ENCODE measurements around the gene SMARCC2.
"Not testable (repeated sequence)": the region's sequence is repeated elsewhere in the genome, so short reads cannot be mapped to it uniquely, and the experiment has no call there.

Gene SMARCC2

DNA sequence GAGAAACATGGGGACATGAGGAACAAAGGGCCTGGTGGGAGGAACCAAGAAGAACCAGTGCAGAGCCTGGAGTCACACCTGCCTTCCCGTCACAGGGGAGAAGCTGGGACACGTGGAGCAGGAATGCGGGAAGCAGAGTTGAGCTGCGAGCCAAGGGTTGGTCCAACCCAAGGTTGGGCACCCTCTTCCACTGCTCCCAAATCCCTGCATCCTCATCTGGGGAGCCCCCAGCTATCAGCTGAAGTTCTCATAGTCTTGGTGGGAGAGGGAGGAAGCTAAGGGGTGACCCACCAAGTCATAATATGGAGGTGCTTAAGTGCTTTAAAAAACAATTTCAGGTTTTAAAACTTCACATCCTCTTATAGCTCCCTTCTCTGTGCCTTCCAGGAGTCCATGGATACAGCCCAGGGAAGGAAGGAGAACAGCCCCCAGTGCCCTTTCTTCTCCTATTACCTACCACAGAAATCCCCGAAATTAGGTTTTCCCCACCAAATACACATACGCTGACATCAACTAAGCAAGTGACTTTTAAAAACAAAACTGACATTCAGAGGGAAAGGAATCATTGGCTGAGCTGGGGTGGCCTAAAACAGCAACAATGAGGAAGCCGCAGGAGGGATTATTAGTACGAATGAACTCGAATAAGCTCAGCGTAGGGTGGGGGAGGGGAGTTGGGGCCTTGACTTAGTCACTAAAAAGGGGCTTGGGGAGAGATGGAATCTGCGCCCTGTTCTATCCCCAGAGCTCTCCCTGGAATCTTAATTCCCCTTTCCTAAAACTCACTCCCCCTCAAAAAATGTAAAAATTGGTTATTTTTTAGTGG, 26.6 kb downstream of the SMARCC2 start:
- DNase-seq, result no peak

DNA sequence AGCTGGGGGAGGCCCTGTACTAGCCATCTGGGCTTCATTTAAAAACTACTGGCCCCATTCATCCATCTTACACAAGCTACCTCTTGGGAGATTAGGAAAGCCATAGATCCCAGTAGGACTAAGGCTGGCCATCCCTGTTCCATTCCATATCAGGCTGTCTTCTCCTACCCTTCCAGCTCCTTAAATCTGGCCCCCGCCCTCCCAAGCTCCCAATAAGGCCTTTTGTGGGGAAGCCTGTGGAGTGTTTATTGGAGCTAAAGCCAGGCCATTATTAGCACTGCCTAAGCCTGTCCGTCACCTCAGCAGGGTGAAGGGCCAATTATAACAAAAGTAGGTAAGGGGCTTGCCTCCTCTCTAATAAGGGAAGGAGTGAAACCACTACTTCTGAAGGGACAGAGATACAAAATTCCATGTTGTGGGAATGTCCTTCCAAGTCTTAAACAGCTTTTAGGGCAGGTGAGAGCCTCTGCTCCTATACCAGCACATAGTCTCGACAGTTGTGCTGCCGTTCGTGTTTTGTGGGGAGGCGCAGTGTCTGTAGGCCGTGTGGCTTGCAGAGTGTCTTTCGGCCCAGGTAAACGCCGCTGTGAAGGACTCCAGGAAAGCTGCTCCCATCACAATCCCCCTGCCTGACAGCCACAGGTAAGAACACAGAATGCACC, 27.5 kb downstream of the SMARCC2 start:
- DNase-seq, result no peak

DNA sequence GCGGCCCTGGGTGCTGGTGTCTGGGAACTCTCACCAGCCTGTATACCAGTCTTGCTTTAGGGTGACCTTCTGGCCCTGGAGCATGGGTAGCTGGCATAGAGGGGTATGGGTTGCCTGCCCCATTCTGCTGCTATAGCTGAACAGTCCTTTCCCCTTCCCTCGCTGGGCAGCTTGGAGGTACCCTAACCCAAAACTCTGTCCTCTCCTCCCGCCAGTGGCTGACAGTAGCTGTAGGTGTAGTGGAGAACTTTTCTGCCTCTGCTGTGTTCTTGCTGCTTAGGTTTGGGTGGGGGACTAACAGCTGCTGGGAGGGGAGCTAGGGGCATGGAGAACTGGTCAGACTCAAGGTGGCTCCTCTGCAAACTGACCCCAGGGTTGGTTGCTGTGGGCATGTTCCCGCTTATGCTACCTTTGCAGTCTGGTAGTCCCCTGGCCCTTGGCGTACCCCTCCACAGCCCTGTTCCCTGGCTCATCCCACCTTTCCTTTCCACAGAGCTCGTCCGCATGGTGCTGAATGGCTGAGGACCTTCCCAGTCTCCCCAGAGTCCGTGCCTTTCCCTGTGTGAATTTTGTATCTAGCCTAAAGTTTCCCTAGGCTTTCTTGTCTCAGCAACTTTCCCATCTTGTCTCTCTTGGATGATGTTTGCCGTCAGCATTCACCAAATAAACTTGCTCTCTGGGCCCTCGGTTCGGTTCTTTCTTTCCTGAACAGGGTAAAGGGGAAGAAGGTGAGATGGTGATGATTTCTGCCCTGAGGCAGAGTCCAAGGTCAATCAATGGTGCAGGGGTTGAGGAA, 28.2 kb downstream of the SMARCC2 start:
- no peak for DNase-seq

DNA sequence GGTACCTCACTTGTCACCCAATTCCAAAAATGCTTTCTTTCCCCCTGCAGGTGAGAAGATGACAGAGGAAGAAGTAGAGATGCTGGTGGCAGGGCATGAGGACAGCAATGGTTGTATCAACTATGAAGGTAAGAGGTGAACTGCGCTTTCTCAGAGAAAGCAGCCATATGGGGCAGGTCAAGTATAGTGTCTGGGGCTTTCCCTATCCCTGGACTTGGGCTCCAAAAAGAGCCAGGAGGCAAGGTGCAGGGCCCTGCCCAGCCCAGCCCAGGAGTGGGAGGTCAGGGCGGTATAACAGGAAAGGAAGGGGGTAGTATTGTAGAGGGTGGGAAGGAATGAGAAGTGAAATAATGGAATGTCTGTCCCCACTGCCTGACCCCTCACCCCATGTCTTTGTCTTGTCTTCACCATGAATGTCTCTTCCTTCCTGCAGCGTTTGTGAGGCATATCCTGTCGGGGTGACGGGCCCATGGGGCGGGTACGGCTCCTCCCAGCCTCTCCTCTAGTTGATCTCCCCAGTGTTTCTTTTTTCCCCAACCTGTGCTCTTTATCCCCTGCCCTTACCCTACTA, 29.0 kb downstream of the SMARCC2 start:
- DNase-seq, result no peak

DNA sequence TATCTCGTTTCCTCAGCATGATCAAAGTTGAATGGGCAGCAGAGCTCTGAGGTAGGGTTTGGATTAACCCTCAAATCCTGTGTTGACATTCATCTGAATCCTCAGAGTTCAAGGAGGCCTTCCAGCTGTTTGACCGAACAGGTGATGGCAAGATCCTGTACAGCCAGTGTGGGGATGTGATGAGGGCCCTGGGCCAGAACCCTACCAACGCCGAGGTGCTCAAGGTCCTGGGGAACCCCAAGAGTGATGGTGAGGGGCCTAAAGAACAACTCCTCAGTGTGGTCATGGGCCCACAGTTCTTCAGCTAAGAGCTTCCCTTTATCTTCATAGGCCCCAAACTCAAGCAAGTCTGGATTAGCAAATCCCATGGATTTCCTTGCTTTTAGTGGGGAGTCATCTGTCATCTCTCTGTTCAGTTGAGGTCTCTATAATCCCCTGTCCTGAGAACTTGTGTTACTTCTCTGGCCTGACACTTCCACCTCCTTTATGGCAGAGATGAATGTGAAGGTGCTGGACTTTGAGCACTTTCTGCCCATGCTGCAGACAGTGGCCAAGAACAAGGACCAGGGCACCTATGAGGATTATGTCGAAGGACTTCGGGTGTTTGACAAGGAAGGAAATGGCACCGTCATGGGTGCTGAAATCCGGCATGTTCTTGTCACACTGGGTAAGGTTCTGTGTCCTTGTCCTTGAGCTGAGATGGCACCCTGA, 29.6 kb downstream of the SMARCC2 start:
- no peak for DNase-seq

DNA sequence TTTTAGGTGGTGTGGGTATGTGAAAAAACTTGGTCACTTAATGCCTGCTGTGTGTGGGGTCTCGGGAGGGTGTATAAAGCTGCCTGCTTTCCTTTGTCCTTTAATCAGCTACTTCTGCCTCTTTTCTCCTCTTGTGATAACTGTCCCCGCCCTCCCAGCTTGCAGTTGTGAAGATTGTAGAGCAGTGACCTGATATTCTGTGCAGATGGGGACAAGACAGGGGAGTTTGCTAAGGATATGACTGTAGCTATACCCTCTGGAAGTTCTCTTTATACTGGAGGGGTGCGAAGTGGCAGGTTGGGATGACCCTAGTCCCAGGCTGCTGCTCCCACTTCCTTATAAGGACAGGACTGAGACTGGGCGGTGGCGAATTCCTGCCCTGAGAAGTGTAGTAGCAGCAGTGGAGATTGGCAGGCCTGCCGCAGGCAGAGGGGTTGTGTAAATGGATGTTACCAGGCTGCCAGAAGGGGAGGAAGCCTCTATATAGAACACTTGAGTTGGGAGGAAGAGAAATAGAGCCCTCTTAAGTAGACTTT, 30.3 kb downstream of the SMARCC2 start:
- DNase-seq, result peak; percentile 73

DNA sequence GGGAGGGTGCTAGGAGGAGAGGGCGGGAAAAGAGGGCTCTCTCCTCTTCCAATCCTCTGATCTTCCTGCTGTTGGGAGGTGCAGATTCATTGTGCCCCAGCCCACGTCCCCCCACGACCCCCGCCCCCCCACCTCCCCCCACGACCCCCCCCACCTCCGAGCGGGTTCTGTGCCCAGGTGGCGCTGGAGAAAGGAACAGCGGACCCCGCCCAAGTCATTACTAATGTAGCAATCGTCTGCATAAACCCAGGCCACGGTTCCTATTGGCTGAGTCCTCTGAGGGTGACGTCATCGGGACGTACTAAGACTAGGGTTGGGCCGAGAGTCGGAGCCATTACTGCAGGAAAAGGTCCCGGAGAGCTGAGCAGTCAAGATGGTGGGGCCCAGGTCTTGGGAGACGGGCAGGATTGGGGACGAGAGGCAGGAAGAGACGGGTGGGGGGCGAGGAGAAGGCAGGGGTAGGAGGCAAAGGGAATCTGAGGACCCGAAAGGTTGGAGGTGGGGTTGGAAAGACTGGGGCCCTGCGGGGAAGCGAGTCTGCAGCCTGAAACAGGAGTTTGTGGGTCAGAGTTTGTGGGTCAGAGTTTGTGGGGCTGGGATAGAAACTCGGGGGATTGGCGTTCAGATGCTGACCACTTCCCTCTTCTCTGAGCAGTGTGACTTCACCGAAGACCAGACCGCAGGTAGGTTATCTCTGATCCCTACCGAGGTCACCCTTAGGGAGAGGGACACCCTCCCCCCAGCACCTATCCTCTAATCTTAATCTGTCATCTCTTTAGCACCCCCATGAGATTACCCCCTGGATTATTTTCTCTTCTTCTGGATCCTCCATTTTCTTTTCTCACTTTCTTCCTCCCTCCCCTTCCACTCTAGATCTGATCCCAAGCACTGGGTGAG, 31.0 kb downstream of the SMARCC2 start, which contains the start of gene MYL6:
TSS of gene MYL6 (plus strand) at position 331 of the 897 bp plus-strand sequence. CDS start at position 374, 43 bp downstream.
- peak; percentile 97 for DNase-seq

DNA sequence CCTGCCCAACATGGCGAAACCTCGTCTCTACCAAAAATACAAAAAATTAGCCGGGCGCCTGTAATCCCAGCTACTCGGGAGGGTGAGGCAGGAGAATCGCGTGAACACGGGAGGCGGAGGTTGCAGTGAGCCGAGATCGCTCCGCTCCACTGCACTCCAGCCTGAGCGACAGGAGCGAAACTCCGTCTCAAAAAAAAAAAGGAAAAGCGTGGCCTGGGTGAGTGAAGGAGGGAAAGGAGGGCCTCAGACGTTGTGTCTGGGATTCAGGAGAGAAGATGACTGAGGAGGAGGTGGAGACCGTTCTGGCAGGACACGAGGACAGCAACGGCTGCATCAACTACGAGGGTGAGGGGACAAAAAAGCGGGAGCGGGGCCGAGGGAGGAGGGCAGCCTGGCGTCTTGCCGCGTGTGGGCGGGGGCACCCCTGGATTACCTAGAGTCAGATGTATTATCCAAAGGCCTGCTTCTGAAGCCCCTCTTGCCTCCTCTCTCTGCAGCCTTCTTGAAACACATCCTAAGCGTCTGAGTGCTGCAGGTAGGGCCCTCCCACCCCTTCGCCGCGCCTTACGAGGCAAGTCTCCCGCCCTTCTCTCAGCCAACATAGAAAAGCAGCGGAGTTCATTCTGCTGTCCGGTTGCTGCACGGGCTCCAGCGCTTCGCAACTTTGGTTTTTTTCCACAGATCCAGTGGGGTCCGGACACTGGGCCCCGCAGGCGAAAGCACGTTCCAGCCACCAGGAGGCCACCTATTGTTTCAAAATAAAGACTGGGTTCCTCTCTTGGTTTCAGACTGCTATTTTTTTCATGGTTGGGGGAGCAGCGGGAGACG, 31.9 kb downstream of the SMARCC2 start:
- peak; percentile 92 for DNase-seq

DNA sequence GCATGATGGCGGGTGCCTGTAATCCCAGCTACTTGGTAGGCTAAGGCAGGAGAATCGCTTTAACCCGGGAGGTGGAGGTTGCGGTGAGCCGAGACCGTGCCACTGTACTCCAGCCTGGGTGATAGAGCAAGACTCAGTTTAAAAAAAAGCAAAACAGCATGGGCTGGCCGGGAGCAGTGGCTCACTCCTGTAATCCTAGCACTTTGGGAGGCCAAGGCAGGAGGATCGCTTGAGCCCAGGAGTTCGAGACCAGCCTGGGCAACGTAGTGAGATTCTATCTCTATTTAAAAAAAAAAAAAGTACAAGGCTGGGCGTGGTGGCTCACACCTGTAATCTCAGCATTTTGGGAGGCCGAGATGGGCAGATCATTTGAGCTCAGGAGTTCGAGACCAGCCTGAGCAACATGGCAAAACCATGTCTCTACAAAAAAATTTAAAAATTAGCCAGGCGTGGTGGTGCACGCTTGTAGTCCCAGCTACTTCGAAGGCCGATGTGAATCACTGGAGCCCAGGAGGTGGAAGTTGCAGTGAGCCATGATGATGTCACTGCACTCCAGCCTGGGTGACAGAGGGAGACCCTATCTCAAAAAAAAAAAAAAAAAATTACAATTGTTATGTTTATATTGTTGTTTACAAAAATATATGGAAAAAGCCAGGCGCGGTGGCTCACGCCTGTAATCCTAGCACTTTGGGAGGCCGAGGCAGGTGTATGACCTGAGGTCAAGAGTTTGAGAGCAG, 32.7 kb downstream of the SMARCC2 start:
- not testable (repeated sequence) for DNase-seq

DNA sequence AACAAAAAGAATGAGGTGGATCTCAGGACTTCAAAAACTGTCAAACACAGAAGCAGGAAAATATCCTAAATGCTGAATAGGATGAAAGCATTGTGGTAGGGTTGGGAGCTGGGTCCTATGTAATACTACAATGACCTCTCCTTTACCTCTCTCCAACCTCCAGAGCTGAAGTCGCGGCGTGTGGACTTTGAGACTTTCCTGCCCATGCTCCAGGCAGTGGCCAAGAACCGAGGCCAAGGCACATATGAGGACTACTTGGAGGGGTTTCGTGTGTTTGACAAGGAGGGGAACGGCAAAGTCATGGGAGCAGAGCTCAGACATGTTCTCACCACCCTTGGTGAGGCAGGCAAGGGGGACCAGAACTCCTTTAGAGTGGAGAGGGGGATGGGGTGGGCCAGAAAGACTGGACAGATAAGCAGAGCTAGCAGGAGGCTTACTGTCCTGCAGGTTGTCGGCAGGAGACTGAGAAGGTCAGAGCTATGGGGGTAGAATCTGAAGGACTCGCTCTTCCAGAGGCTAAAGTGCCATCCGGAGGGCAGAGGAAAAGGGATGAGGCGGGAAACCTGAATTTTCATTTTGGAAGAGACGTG, 33.9 kb downstream of the SMARCC2 start:
- DNase-seq, result no peak

DNA sequence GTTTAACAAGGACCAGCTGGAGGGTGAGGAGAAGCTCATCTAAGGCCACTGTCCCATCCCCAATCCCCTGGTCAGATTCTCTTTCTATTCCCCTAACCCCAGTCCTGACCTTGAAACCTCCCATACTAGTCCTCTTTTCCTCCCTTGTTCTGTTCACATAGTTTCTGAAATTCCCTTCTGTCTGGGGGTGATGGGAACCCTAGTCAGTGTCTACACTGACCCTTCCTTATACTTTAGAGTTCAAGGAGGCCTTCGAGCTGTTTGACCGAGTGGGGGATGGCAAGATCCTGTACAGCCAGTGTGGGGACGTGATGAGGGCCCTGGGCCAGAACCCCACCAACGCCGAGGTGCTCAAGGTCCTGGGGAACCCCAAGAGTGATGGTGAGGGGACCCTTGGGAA, 34.5 kb downstream of the SMARCC2 start:
- no peak for DNase-seq

DNA sequence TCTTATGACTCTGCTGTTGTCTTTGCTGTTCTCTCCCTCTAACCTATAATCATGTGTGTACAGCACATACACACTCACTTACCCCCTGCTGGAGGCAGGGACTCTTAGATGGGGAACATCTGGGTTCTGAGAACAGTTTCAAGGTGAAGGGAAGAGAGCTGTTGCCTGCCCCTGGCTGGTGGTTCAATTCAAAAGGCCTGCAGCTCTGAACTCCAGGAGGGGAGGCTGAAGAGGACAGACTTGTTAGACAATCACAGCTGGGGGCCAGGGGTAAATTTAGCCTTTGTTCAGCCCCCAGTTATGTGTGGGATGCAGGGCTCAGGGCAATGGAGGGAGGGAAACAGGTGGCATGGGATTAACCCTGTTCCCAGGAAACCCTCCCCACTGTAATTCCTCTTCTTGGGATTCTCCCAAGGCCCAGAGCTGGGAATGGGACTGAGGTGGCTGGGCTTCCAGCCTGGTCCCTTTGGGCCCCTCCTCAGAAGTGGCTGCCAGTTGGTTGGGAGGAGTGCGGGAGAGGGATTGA, 35.0 kb downstream of the SMARCC2 start:
- peak; percentile 46 for DNase-seq

DNA sequence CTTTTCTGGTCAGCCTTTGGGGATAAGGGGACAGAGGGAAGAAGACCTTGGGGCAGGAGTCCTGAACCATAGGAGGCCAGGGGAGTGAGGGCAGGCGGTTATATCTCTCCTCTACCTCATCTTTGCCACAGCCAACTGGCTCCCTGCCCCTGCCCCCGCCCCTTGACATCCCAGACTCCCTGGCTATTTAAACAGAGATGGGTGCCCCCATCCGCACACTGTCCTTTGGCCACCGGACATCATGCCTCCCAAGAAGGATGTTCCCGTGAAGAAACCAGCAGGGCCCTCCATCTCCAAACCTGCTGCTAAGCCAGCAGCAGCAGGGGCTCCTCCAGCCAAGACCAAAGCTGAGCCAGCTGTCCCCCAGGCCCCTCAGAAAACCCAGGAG, 35.6 kb downstream of the SMARCC2 start:
- DNase-seq, result no peak

DNA sequence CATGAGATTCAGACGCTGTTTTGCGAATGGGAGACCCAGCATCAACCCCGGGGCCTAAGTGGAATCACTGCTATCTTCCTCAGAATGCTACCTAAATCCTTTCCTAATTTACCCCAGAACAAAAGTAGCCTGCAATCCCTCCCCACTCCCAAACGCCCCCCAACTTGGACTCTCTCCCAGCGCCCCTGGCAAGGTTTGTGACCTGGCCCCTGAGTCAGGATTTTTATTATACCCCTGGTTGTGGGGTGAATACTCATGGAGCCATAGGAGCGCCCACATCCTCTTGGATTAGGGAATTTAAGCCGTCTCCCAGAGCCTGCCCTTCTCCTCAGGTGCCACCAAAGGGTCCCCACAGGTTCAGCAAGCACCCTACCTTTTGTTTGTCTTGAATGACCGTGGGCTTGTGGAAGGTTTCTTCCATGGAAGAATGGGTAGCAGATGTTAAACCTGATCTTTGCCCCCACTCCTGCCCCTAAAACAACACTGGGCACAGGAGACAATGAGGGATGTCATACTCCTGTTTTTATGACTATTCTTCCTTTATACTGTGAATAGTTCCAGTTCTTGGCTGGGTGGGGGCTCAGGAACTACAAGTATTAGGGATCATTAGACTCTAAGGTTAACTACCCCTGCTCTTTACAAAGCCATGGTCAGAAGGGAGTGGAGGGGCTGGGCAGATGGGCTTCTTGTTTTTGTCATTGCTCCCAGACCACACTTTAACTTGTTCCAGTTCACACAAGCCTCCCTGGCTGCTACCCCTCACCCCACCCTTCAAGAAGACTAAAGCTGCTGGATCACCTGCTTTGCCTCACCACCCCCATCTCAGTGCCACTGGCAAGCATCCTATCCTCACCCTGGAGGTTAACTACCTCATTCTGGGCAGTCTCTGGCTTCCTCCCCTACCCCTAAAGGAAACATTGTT, 36.3 kb downstream of the SMARCC2 start:
- DNase-seq, result no peak

DNA sequence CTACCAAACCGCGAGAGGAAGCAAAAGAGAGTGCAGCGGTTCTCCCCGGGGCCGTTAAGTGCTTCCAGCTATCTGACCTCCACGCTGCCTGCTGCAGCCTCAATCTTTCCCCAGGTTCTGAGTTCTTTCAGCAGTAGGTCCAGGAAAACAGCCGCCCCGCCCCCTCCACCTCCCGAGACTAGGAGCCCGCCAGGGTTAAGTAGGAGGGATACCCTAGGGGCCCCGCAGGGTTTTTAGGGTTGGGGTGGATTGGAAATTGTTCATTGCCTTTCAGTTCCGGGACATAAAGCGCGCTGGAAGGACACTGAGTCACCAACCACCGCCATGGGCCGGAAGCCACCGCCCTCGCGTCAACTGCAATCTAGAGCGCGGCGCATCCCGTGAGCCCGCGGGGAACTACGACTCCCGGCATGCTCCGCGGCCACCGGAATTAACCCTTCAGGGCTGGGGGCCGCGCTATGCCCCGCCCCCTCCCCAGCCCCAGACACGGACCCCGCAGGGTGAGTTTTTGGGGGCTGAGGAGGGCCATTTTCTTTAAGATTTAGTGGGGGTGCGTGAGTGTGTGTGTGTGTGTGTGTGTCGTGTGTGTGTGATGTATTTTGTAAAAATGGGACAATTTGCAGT, 37.0 kb downstream of the SMARCC2 start, which contains the start of gene MYL6B:
TSS of gene MYL6B (plus strand) at position 456 of the 624 bp plus-strand sequence. CDS start 1,332 bp downstream, outside the sequence.
- DNase-seq, result peak; percentile 96

DNA sequence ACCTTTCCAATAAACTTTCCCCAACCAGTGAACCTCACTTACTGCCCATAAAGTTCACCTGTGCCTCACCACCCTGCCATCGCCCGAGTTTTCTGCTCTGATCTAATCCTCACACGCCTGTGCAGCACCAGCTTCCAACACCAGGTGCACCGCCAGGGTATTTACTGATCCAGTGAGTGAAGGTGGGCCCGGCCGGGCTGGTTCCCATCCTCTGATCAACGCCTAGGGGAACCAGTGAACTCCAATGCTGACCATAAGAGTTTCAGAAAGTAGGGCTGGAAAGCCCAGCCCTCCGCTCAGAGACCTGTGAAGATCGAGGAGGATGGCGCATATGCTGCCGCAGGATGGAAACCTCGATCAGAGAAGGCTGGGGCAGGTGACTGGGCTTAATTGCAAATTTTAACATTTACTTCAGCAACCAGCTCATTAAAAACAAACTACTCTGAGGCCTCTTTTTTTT, 37.6 kb downstream of the SMARCC2 start:
- peak; percentile 54 for DNase-seq

DNA sequence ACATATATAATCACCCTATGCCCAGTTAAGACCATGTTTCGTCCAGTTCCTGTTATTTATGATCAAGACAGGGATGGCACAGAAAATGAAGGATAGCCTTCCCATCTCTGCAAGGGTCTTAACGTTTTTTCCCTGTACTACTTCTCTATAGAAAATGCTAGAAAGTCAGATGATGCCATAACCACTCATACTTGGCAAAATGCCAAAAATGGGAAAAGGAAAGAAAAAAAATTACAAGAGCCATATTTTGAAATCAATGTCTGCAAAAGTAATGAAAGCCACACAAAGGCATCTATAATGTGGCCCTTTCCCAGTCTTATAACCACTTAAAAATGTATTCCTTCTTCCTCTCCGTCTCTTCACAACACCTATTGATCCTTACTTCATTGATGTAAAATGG, 38.7 kb downstream of the SMARCC2 start:
- DNase-seq, result no peak

Measured in femur (tissue), 1 donor.